NCI-H146 treated with DMSO at 0.1 percent for 48 hours (cell line): ENCODE results near the gene HS3ST6.
"Not testable (repeated sequence)": the region's sequence is repeated elsewhere in the genome, so short reads cannot be mapped to it uniquely, and the experiment has no call there.

Source experiments
- DNase-seq: peaks from one replicate; lab custom pipeline; 2025; ENCODE audit not compliant: unreplicated experiment; lab: John Stamatoyannopoulos, UW

The HS3ST6 gene

GRCh38 chr16:1884155-1884760 is 34.0 kb downstream of the HS3ST6 start:
- peak; percentile 18 for DNase-seq

- DNase-seq = not testable (repeated sequence)
Observed at GRCh38 chr16:1881172-1881571, 37.0 kb downstream of the HS3ST6 start.

- no peak for DNase-seq
Observed at GRCh38 chr16:1879477-1879876, 38.7 kb downstream of the HS3ST6 start.

GRCh38 chr16:1878256-1878655 is 40.0 kb downstream of the HS3ST6 start:
- DNase-seq = no peak

GRCh38 chr16:1877804-1878203 is 40.4 kb downstream of the HS3ST6 start:
- DNase-seq = no peak

- DNase-seq = peak; percentile 67
Observed at GRCh38 chr16:1877089-1877488, 41.1 kb downstream of the HS3ST6 start.

- DNase-seq = no peak
Observed at GRCh38 chr16:1876468-1876867, 41.7 kb downstream of the HS3ST6 start.

GRCh38 chr16:1876066-1876465 is 42.1 kb downstream of the HS3ST6 start:
- not testable (repeated sequence) for DNase-seq

GRCh38 chr16:1874854-1875253 is 43.4 kb downstream of the HS3ST6 start:
- DNase-seq = no peak

- DNase-seq = peak; percentile 77
Observed at GRCh38 chr16:1871974-1872635, 46.1 kb downstream of the HS3ST6 start, which contains the start of gene MEIOB. Gene MEIOB, minus strand, starts transcription at chr16:1872164. Its CDS starts 3,989 bp downstream, at chr16:1868175.

GRCh38 chr16:1870365-1871082 is 47.7 kb downstream of the HS3ST6 start:
- no peak for DNase-seq

GRCh38 chr16:1865902-1866690 is 52.1 kb downstream of the HS3ST6 start:
- DNase-seq = no peak

- DNase-seq = no peak
Observed at GRCh38 chr16:1863681-1864460, 54.3 kb downstream of the HS3ST6 start.

GRCh38 chr16:1862394-1862793 is 55.8 kb downstream of the HS3ST6 start:
- no peak for DNase-seq

GRCh38 chr16:1861730-1862129 is 56.5 kb downstream of the HS3ST6 start:
- no peak for DNase-seq
